ENCODE data around the gene INTS2. TPM values are rescaled to one million over a fixed set of nuclear protein-coding genes. Genes with fewer than 3 reads are reported as not detected.

Gene INTS2
- total RNA-seq: 10 to 100 TPM in 2 of 4 donors, 1 to 10 TPM in 2; 8.3 to 17.8 (median 13.0) TPM

GRCh38 chr17:61927208-61928100, at the start of gene INTS2:
Gene INTS2, minus strand, starts transcription at chr17:61927982. Its CDS starts 1,338 bp downstream, at chr17:61926644.
- Histone ChIP-seq H3K9me3 (no peaks in the 10 kb centered on the region), H3K4me3 (peak within 1 kb of the TSS; percentile 60), H3K27ac (peak within 1 kb of the TSS; percentile 84), H3K4me1 (peaks cover 16% of the 10 kb centered on the region), H3K27me3 (no peaks in the 10 kb centered on the region), H3K36me3 (peaks cover 8% of the 10 kb centered on the region)
- under 1% methylated on average over 37 of the region's 58 CpGs for WGBS
- DNase-seq (ENCODE audit: low spot score in 2 of 2): peak; percentile 96 to 98
- TF ChIP-seq EP300 (IDR thresholded peaks at IDR 0.05) (no peak), POLR2A (IDR thresholded peaks at IDR 0.05) (peak in 1 of 2 donors; percentile 49), CTCF (IDR thresholded peaks at IDR 0.05) (no peak), POLR2AphosphoS5 (IDR thresholded peaks at IDR 0.05) (peak in 2 of 3 donors; percentile 51 to 96)

GRCh38 chr17:61974115-61974514, 46.3 kb upstream of the INTS2 start:
- TF ChIP-seq POLR2A (IDR thresholded peaks at IDR 0.05) (no peak), EP300 (IDR thresholded peaks at IDR 0.05) (no peak), POLR2AphosphoS5 (IDR thresholded peaks at IDR 0.05) (no peak), CTCF (IDR thresholded peaks at IDR 0.05) (no peak)
- no peak for DNase-seq (ENCODE audit: low spot score in 2 of 2)
- no peaks in the 10 kb centered on the region for H3K27me3 ChIP-seq
- no peak overlapping the region for H3K27ac ChIP-seq
- no peaks in the 10 kb centered on the region for H3K9me3 ChIP-seq
- no peaks in the 10 kb centered on the region for H3K4me1 ChIP-seq
- no peak overlapping the region for H3K4me3 ChIP-seq
- 94% methylated on average over 7 of the region's 7 CpGs for WGBS
- H3K36me3 ChIP-seq: peaks cover 63% of the 10 kb centered on the region

- peaks cover 65% of the 10 kb centered on the region for H3K36me3 ChIP-seq
These were observed 44.5 kb upstream of the INTS2 start for GRCh38 chr17:61972311-61972710.

GRCh38 chr17:61970030-61970429, 42.2 kb upstream of the INTS2 start:
- Histone ChIP-seq H3K9me3 (no peaks in the 10 kb centered on the region), H3K4me3 (no peak overlapping the region), H3K4me1 (no peaks in the 10 kb centered on the region), H3K27ac (no peak overlapping the region), H3K27me3 (no peaks in the 10 kb centered on the region), H3K36me3 (peaks cover 73% of the 10 kb centered on the region)
- no peak for DNase-seq (ENCODE audit: low spot score in 2 of 2)
- 92% methylated on average over 1 of the region's 1 CpG for WGBS
- TF ChIP-seq POLR2A (IDR thresholded peaks at IDR 0.05) (no peak), POLR2AphosphoS5 (IDR thresholded peaks at IDR 0.05) (no peak), EP300 (IDR thresholded peaks at IDR 0.05) (no peak), CTCF (IDR thresholded peaks at IDR 0.05) (no peak)

More at GRCh38 chr17:61972311-61972710, 44.5 kb upstream of the INTS2 start:
- Histone ChIP-seq H3K4me1 (no peaks in the 10 kb centered on the region), H3K27me3 (no peaks in the 10 kb centered on the region), H3K4me3 (no peak overlapping the region), H3K9me3 (no peaks in the 10 kb centered on the region), H3K27ac (no peak overlapping the region)
- TF ChIP-seq EP300 (IDR thresholded peaks at IDR 0.05): no peak
- TF ChIP-seq POLR2AphosphoS5 (IDR thresholded peaks at IDR 0.05): no peak
- DNase-seq (ENCODE audit: low spot score in 2 of 2): no peak

GRCh38 chr17:61968757-61969156, 41.0 kb upstream of the INTS2 start:
- Histone ChIP-seq H3K4me3 (no peak overlapping the region), H3K27ac (no peak overlapping the region), H3K4me1 (no peaks in the 10 kb centered on the region), H3K27me3 (no peaks in the 10 kb centered on the region), H3K9me3 (no peaks in the 10 kb centered on the region), H3K36me3 (peaks cover 81% of the 10 kb centered on the region)
- TF ChIP-seq POLR2A (IDR thresholded peaks at IDR 0.05) (no peak), CTCF (IDR thresholded peaks at IDR 0.05) (no peak), POLR2AphosphoS5 (IDR thresholded peaks at IDR 0.05) (no peak), EP300 (IDR thresholded peaks at IDR 0.05) (no peak)
- WGBS: 95% methylated on average over 5 of the region's 5 CpGs
- no peak for DNase-seq (ENCODE audit: low spot score in 2 of 2)

Data from suprapubic skin (tissue), 4 donors.